ENCODE data around the gene FAP.

Gene FAP

GRCh38 chr2:162185541-162186232, 57.6 kb downstream of the FAP start:
- DNase-seq (ENCODE audit: low read depth): no peak

- no peak for DNase-seq (ENCODE audit: low read depth)
These were observed 58.3 kb downstream of the FAP start for GRCh38 chr2:162184821-162185450.

- no peak for DNase-seq (ENCODE audit: low read depth)
These were observed 58.9 kb downstream of the FAP start for GRCh38 chr2:162184359-162184758.

GRCh38 chr2:162182395-162182794, 60.9 kb downstream of the FAP start:
- DNase-seq (ENCODE audit: low read depth): no peak

GRCh38 chr2:162177301-162177700, 65.9 kb downstream of the FAP start:
- DNase-seq (ENCODE audit: low read depth): no peak

- DNase-seq (ENCODE audit: low read depth): no peak
These were observed 67.5 kb downstream of the FAP start for GRCh38 chr2:162175714-162176113.

- DNase-seq (ENCODE audit: low read depth): no peak
These were observed 68.5 kb downstream of the FAP start for GRCh38 chr2:162174746-162175145.

GRCh38 chr2:162172802-162173370, 70.4 kb downstream of the FAP start:
- DNase-seq (ENCODE audit: low read depth): no peak

- no peak for DNase-seq (ENCODE audit: low read depth)
These were observed 76.5 kb downstream of the FAP start for GRCh38 chr2:162166745-162167144.

GRCh38 chr2:162166174-162166573, 77.1 kb downstream of the FAP start:
- no peak for DNase-seq (ENCODE audit: low read depth)

GRCh38 chr2:162164802-162165201, 78.4 kb downstream of the FAP start:
- DNase-seq (ENCODE audit: low read depth): no peak

- no peak for DNase-seq (ENCODE audit: low read depth)
These were observed 83.8 kb downstream of the FAP start for GRCh38 chr2:162159446-162159845.

GRCh38 chr2:162156149-162156548, 87.1 kb downstream of the FAP start:
- no peak for DNase-seq (ENCODE audit: low read depth)

- DNase-seq (ENCODE audit: low read depth): no peak
These were observed 88.2 kb downstream of the FAP start for GRCh38 chr2:162155093-162155492.

GRCh38 chr2:162153608-162154224, 89.5 kb downstream of the FAP start:
- DNase-seq (ENCODE audit: low read depth): peak; percentile 38

- no peak for DNase-seq (ENCODE audit: low read depth)
These were observed 91.1 kb downstream of the FAP start, which contains the start of gene GCG for GRCh38 chr2:162152147-162152546. Gene GCG (minus strand): TSS chr2:162152247. CDS start chr2:162149178, 3,069 bp downstream.

GRCh38 chr2:162149940-162150339, 93.3 kb downstream of the FAP start:
- no peak for DNase-seq (ENCODE audit: low read depth)

GRCh38 chr2:162149466-162149865, 93.8 kb downstream of the FAP start:
- DNase-seq (ENCODE audit: low read depth): no peak

GRCh38 chr2:162148956-162149355, 94.3 kb downstream of the FAP start:
- DNase-seq (ENCODE audit: low read depth): no peak

- no peak for DNase-seq (ENCODE audit: low read depth)
These were observed 99.3 kb downstream of the FAP start for GRCh38 chr2:162143969-162144368.

GRCh38 chr2:162138310-162138709, 104.9 kb downstream of the FAP start:
- DNase-seq (ENCODE audit: low read depth): no peak

GRCh38 chr2:162127422-162127821, 115.8 kb downstream of the FAP start:
- DNase-seq (ENCODE audit: low read depth): no peak

GRCh38 chr2:162126527-162126926, 116.7 kb downstream of the FAP start:
- DNase-seq (ENCODE audit: low read depth): no peak
